Measurements from ENCODE around the gene SETD2. TPM values are rescaled to one million over a fixed set of nuclear protein-coding genes. Genes with fewer than 3 reads are reported as not detected.
"Not testable (repeated sequence)": the region's sequence is repeated elsewhere in the genome, so short reads cannot be mapped to it uniquely, and the experiment has no call there.

Gene SETD2
- total RNA-seq, 1 experiment from 2014 or later: 60.8 TPM

DNA sequence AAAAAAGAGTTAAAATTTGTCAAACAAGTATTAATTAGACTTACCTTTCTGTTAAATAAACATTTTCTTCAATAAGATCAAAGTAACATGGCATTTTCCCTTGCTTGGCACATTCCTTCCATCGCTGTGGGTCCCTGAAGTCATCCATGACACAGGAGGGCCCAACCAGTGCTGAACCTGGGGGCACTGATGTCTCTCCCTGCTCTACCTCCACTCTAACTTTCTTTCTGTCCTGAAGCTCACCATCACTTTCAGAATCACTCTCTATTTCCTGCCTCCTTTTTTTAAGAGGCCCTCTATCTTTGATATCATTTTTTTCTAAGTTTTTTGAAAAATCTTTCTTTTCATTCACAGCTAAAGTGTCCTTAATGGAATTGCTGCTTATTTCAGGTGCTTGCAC is 43.8 kb downstream of the SETD2 start:
- Mint-ChIP-seq H3K4me1 (peaks cover 2 to 3% of the 10 kb centered on the region in 2 experiments), H3K36me3 (ENCODE audit: insufficient read depth in 1 of 3, low read depth in 3 of 3) (peaks cover 32 to 61% (median 56%) of the 10 kb centered on the region in 3 experiments), H3K9me3 (no peaks in the 10 kb centered on the region), H3K27ac (0 out of 7 replicates have a peak overlapping the region, but pooled peaks of 1 of the 3 experiments have one; percentile 12), H3K4me3 (no peak overlapping the region), H3K27me3 (ENCODE audit: low read depth) (no peaks in the 10 kb centered on the region)
- no peak overlapping the region for H2BK12ac ChIP-seq (ENCODE audit: insufficient read length, low read depth, low read length)
- H2BK120ac ChIP-seq (ENCODE audit: low read depth, low read length, poor library complexity, severe bottlenecking): no peak overlapping the region
- no peak overlapping the region for H3K18ac ChIP-seq (ENCODE audit: insufficient read length, low read depth, low read length)
- H3K9ac ChIP-seq (ENCODE audit: extremely low read depth, insufficient read length, low read length): no peak overlapping the region
- H3K56ac ChIP-seq (ENCODE audit: insufficient read length, low read depth, low read length): no peak overlapping the region
- H3K14ac ChIP-seq (ENCODE audit: insufficient read depth, low read length): no peak overlapping the region
- no peak overlapping the region for H2AFZ ChIP-seq (ENCODE audit: low read length)
- H3T11ph ChIP-seq (ENCODE audit: low read length): no peak overlapping the region
- H3K4ac ChIP-seq (ENCODE audit: low read depth, low read length): no peak overlapping the region
- H4K91ac ChIP-seq (ENCODE audit: insufficient read length, low read depth, low read length): no peak overlapping the region
- no peak overlapping the region for H4K5ac ChIP-seq (ENCODE audit: insufficient read length, low read depth, low read length)
- H2BK5ac ChIP-seq (ENCODE audit: insufficient read length, low read length): no peak overlapping the region
- no peaks in the 10 kb centered on the region for H3K79me1 ChIP-seq (ENCODE audit: insufficient read depth, low read depth, low read length, poor library complexity, severe bottlenecking)
- H3K9me3 ChIP-seq (ENCODE audit: control insufficient read depth, low read depth, low read length): no peaks in the 10 kb centered on the region
- WGBS (ENCODE audit: extremely low coverage, insufficient read length, low lambda C conversion rate): no CpG with 5 or more reads among the region's 1 CpG
- H3K79me2 ChIP-seq (ENCODE audit: insufficient read depth, low read length): no peaks in the 10 kb centered on the region
- DNase-seq: no peak
- no peaks in the 10 kb centered on the region for H4K20me1 ChIP-seq (ENCODE audit: control insufficient read depth, insufficient read depth, insufficient read length)
- no peaks in the 10 kb centered on the region for H3K23me2 ChIP-seq (ENCODE audit: insufficient read length, low read depth, low read length, poor library complexity, severe bottlenecking)
- H3K23ac ChIP-seq (ENCODE audit: insufficient read length, low read depth, low read length): no peak overlapping the region
- no peak overlapping the region for H3K27ac ChIP-seq (ENCODE audit: insufficient read length, low read depth, low read length)
- TF ChIP-seq, protein P1, sequence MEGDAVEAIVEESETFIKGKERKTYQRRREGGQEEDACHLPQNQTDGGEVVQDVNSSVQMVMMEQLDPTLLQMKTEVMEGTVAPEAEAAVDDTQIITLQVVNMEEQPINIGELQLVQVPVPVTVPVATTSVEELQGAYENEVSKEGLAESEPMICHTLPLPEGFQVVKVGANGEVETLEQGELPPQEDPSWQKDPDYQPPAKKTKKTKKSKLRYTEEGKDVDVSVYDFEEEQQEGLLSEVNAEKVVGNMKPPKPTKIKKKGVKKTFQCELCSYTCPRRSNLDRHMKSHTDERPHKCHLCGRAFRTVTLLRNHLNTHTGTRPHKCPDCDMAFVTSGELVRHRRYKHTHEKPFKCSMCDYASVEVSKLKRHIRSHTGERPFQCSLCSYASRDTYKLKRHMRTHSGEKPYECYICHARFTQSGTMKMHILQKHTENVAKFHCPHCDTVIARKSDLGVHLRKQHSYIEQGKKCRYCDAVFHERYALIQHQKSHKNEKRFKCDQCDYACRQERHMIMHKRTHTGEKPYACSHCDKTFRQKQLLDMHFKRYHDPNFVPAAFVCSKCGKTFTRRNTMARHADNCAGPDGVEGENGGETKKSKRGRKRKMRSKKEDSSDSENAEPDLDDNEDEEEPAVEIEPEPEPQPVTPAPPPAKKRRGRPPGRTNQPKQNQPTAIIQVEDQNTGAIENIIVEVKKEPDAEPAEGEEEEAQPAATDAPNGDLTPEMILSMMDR (conservative IDR thresholded peaks at IDR 0.05): no peak
- H2BK20ac ChIP-seq (ENCODE audit: low read depth, low read length, poor library complexity, severe bottlenecking): no peak overlapping the region
- H3K4me2 ChIP-seq (ENCODE audit: insufficient read depth, insufficient read length, low read length): no peak overlapping the region
- H4K8ac ChIP-seq (replicated peaks; ENCODE audit: insufficient read length, low read depth, low read length): no peak overlapping the region
- no peak overlapping the region for H2BK15ac ChIP-seq (ENCODE audit: low read depth, low read length)
- no peak overlapping the region for H2AK5ac ChIP-seq (ENCODE audit: insufficient read length, low read length)
- H3K27me3 ChIP-seq (ENCODE audit: insufficient read depth, low read length): no peaks in the 10 kb centered on the region
- no peaks in the 10 kb centered on the region for H3K4me1 ChIP-seq (ENCODE audit: insufficient read depth, low read length)

DNA sequence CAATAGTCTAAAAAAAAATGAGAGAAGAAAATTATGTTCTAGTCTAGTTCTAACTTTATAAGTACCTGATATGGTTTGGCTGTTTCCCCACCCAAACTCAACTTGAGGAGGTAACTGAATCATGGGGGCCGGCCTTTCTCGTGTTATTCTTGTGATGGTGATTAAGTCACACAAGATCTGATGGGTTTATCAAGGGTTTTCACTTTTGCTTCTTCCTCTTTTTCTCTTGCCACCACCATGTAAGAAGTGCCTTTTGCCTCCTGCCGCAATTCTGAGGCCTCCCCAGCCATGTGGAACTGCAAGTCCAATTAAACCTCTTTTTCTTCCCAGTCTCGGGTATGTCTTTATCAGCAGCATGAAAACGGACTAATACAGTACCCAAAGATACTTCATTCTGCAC is 44.5 kb downstream of the SETD2 start:
- H3K4me3 Mint-ChIP-seq; H2AK5ac ChIP-seq (ENCODE audit: insufficient read length, low read length); H2BK5ac ChIP-seq (ENCODE audit: insufficient read length, low read length); DNase-seq; H4K20me1 ChIP-seq (ENCODE audit: control insufficient read depth, insufficient read depth, insufficient read length); H3K4ac ChIP-seq (ENCODE audit: low read depth, low read length); H3K79me2 ChIP-seq (ENCODE audit: insufficient read depth, low read length); H3K27ac ChIP-seq (ENCODE audit: insufficient read length, low read depth, low read length); H3K4me2 ChIP-seq (ENCODE audit: insufficient read depth, insufficient read length, low read length); H3T11ph ChIP-seq (ENCODE audit: low read length); H3K79me1 ChIP-seq (ENCODE audit: insufficient read depth, low read depth, low read length, poor library complexity, severe bottlenecking); H2AFZ ChIP-seq (ENCODE audit: low read length); H3K56ac ChIP-seq (ENCODE audit: insufficient read length, low read depth, low read length); H2BK20ac ChIP-seq (ENCODE audit: low read depth, low read length, poor library complexity, severe bottlenecking); H3K9ac ChIP-seq (ENCODE audit: extremely low read depth, insufficient read length, low read length); H3K9me3 Mint-ChIP-seq; H3K27me3 Mint-ChIP-seq (ENCODE audit: low read depth); H3K18ac ChIP-seq (ENCODE audit: insufficient read length, low read depth, low read length); H4K91ac ChIP-seq (ENCODE audit: insufficient read length, low read depth, low read length); H3K23ac ChIP-seq (ENCODE audit: insufficient read length, low read depth, low read length); H2BK12ac ChIP-seq (ENCODE audit: insufficient read length, low read depth, low read length); H3K4me1 Mint-ChIP-seq; H3K4me1 ChIP-seq (ENCODE audit: insufficient read depth, low read length); H3K23me2 ChIP-seq (ENCODE audit: insufficient read length, low read depth, low read length, poor library complexity, severe bottlenecking); H2BK120ac ChIP-seq (ENCODE audit: low read depth, low read length, poor library complexity, severe bottlenecking); H3K27me3 ChIP-seq (ENCODE audit: insufficient read depth, low read length); H3K14ac ChIP-seq (ENCODE audit: insufficient read depth, low read length); H2BK15ac ChIP-seq (ENCODE audit: low read depth, low read length); H3K9me3 ChIP-seq (ENCODE audit: control insufficient read depth, low read depth, low read length); H4K8ac ChIP-seq (replicated peaks; ENCODE audit: insufficient read length, low read depth, low read length); H4K5ac ChIP-seq (ENCODE audit: insufficient read length, low read depth, low read length): not testable (repeated sequence)
- WGBS (ENCODE audit: extremely low coverage, insufficient read length, low lambda C conversion rate): no CpG with 5 or more reads among the region's 5 CpGs
- H3K27ac Mint-ChIP-seq: peak overlapping the region in 1 of 3 experiments; percentile 38; a peak in 2 of 7 replicates
- peaks cover 34 to 61% (median 61%) of the 10 kb centered on the region in 3 experiments for H3K36me3 Mint-ChIP-seq (ENCODE audit: insufficient read depth in 1 of 3, low read depth in 3 of 3)

All from H9 (cell line).